Ovary (tissue), 9 donors: ENCODE measurements around the gene GET4. TPM values are rescaled to one million over a fixed set of nuclear protein-coding genes. Genes with fewer than 3 reads are reported as not detected.

ENCODE experiments used
- DNase-seq, 5 donors: peaks; one replicate each; pipeline ENCODE4 v3.0.0-alpha.2; 2019 to 2020
- H3K27ac ChIP-seq, 2 donors: fragments of 200-600 bp; one replicate each; pipeline versions ENCODE4 v1.5.1 to v1.8.0; 2019 to 2022
- H3K27me3 ChIP-seq: fragments of 200-600 bp; one replicate; pipeline ENCODE4 v1.8.0; 2022
- H3K36me3 ChIP-seq: fragments of 200-600 bp; sonication (generic); one replicate; pipeline ENCODE4 v1.5.1; 2019
- H3K4me1 ChIP-seq: one replicate; pipeline ENCODE4 v1.8.1; 2013; ENCODE audit warnings: mild to moderate bottlenecking, moderate library complexity; ENCODE audit not compliant: insufficient read depth
- H3K4me3 ChIP-seq: fragments of 200-600 bp; sonication (generic); one replicate; pipeline ENCODE4 v1.5.1; 2017
- H3K9me3 ChIP-seq, 2 donors: fragments of 200-600 bp in 1 of 2; sonication (generic) in 1 of 2; one replicate each; pipeline versions ENCODE4 v1.5.1 to v1.8.1; 2013 to 2019; ENCODE audit warnings: mild to moderate bottlenecking in 1 of 2, moderate library complexity in 1 of 2
- EP300 ChIP-seq: sonication (generic); formaldehyde crosslinking; IDR thresholded peaks from one replicate; pipeline ENCODE4 v1.6.1; 2017; ENCODE audit warnings: antibody characterized with exemption
- POLR2A ChIP-seq: fragments of 450-650 bp; IDR thresholded peaks from one replicate; pipeline ENCODE4 v1.6.1; 2017; ENCODE audit warnings: antibody characterized with exemption, mild to moderate bottlenecking, moderate library complexity
- WGBS, 3 donors: extraction: QIAGEN DNeasy Blood & Tissue Kit in 1 of 3; methylation state at CpG; one replicate each; pipeline versions ENCODE4 v1.1.5 to v1.1.7; 2013 to 2017; 5-methylcytosine and 5-hydroxymethylcytosine counted together
- intact Hi-C, 4 donors: fragments of 100-400 bp; cut with DNase I; formaldehyde crosslinking; loops; one replicate each; pipeline versions ENCODE4 v1.11.0 to v1.15.1; 2022 to 2023
- polyA plus RNA-seq, 2 donors: library from polyadenylated mRNA; stranded (reverse); fragments of 200-250 nt in 1 of 2; fragments of 350-450 nt in 1 of 2; fragmentation: Illumina TruSeq in 1 of 2; extraction: RNeasy Lipid Tissue Mini Kit (QIAGEN cat#74804) in 1 of 2; gene quantifications; one replicate each; pipeline ENCODE4 v1.2.3, GENCODE V29; 2013 to 2014
- total RNA-seq, 7 donors: library from RNA; depleted of rRNA in 2 of 7; stranded (reverse); fragments of >200 nt in 2 of 7; fragmentation: NEBNext Ultra II Directional in 3 of 7; extraction: Animal tissue kit (Norgen Biotek cat#: 25700) in 3 of 7; gene quantifications; one replicate each; pipeline versions ENCODE4 v1.1.0 to v1.2.4, GENCODE V29; 2016 to 2023
- TF ChIP-seq, protein P1 (sequence below), 3 donors: fragments of 450-650 bp in 2 of 3; fragments of 200-600 bp in 1 of 3; IDR thresholded peaks; one replicate each; pipeline versions ENCODE4 v1.5.1 to v1.8.0; 2016 to 2022; ENCODE audit warnings: antibody characterized with exemption in 3 of 3, mild to moderate bottlenecking in 1 of 3
- donor health status: DM: no; HTN: no; CAD: no; lungs with moderate emphysema.
- donor health status: DM: no; HTN: no; CAD: no.
- donor health status: Bipolar disorder and iron deficiency.
- donor health status: DM: yes; HTN: yes; CAD: no.
- donor health status: DM: no; HTN: no; CAD: no.
- donor health status: DM: yes; HTN: yes; CAD: no.

The GET4 gene
- total and polyA plus RNA-seq, 9 donors: 7.2 to 37.6 (median 30.4) TPM

DNA sequence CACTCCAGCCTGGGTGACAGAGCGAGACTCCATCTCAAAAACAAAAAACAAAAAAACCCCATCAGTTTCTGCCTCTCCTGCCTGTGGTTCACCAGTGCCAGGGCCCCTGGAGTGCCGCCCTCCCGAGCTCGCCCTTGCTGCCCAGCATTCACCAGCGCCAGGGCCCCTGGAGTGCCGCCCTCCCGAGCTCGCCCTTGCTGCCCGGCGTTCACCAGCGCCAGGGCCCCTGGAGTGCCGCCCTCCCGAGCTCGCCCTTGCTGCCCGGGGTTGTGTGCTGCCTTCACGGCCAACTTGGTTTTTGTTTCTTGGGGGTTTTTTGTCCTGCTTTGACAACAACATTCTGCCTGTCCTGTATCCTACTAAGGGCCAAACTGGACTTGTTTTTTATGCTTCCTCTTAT, 13.2 kb upstream of the GET4 start:
- intact Hi-C loops: no loop called here
- H3K27ac ChIP-seq: no peak overlapping the region
- TF ChIP-seq, protein P1, sequence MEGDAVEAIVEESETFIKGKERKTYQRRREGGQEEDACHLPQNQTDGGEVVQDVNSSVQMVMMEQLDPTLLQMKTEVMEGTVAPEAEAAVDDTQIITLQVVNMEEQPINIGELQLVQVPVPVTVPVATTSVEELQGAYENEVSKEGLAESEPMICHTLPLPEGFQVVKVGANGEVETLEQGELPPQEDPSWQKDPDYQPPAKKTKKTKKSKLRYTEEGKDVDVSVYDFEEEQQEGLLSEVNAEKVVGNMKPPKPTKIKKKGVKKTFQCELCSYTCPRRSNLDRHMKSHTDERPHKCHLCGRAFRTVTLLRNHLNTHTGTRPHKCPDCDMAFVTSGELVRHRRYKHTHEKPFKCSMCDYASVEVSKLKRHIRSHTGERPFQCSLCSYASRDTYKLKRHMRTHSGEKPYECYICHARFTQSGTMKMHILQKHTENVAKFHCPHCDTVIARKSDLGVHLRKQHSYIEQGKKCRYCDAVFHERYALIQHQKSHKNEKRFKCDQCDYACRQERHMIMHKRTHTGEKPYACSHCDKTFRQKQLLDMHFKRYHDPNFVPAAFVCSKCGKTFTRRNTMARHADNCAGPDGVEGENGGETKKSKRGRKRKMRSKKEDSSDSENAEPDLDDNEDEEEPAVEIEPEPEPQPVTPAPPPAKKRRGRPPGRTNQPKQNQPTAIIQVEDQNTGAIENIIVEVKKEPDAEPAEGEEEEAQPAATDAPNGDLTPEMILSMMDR (IDR thresholded peaks at IDR 0.05): no peak
- TF ChIP-seq EP300: no peak
- no peak for TF ChIP-seq POLR2A
- H3K27me3 ChIP-seq: no peaks in the 10 kb centered on the region
- no peaks in the 10 kb centered on the region for H3K36me3 ChIP-seq
- DNase-seq: no peak
- H3K4me3 ChIP-seq: no peak overlapping the region
- no peaks in the 10 kb centered on the region for H3K9me3 ChIP-seq
- 89 to 95% (median 93%) methylated on average over 16 of the region's 16 CpGs for WGBS, 3 donors
- H3K4me1 ChIP-seq: peaks cover 14% of the 10 kb centered on the region

DNA sequence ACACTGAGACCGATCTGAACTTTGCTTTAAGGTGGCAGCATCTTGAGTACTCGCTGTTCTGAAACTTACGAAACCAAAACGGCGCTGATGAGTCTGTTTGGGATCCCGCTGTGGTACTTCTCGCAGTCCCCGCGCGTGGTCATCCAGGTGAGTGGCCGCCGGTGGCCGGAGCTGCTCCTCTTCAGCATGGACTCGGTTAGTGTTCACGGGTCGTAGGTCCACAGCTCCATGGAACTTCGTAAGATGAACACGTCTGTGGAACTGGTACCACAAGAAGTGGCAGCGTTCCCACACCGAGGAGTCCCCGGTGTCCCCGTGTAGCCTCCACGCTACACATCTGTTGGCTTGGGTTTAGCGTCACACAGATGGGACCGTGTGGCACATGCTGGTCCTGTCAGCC, 10.4 kb upstream of the GET4 start:
- H3K27me3 ChIP-seq: no peaks in the 10 kb centered on the region
- TF ChIP-seq POLR2A (no peak), EP300 (no peak)
- TF ChIP-seq, protein P1 (IDR thresholded peaks at IDR 0.05): no peak
- H3K9me3 ChIP-seq: no peaks in the 10 kb centered on the region
- H3K36me3 ChIP-seq: no peaks in the 10 kb centered on the region
- H3K4me3 ChIP-seq: no peak overlapping the region
- peaks cover 19% of the 10 kb centered on the region for H3K4me1 ChIP-seq
- DNase-seq: no peak
- peak overlapping the region; percentile 45 to 81 for H3K27ac ChIP-seq
- intact Hi-C loops: loop anchor here in 1 of 4 donors (5.0 kb wide), 2 partner anchors 34 to 79 kb away; partner anchors contain the start of gene SUN1
- 90 to 93% (median 92%) methylated on average over 25 of the region's 25 CpGs for WGBS, 3 donors

DNA sequence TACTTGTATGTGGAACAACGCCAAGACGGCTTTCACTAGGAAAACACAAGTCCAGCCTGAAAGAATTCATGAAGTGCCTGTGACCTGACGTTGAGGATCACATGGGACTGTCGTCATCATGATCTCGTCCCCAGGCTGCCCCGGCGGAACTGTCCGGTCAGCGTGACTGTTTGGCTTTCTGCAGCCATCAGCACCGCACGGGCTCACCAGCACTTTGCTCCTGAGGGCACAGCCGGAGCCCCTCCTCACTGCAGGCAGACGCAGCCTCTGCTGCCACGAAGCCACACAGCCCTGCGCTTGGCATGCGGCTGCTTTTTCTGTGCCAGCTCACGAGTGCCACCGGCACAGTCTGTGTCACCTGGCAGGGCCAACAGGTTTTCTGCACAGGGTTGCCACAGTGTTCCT, 9.4 kb upstream of the GET4 start:
- WGBS, 3 donors: 34 to 47% (median 39%) methylated on average over 18 of the region's 18 CpGs
- H3K4me3 ChIP-seq: no peak overlapping the region
- no peaks in the 10 kb centered on the region for H3K36me3 ChIP-seq
- peak; percentile 34 for TF ChIP-seq EP300
- TF ChIP-seq, protein P1 (IDR thresholded peaks at IDR 0.05): no peak
- no peak for TF ChIP-seq POLR2A
- intact Hi-C loops: loop anchor here in 1 of 4 donors (5.0 kb wide), 2 partner anchors 35 to 80 kb away; partner anchors contain the start of gene SUN1
- no peaks in the 10 kb centered on the region for H3K27me3 ChIP-seq
- H3K9me3 ChIP-seq: no peaks in the 10 kb centered on the region
- peak overlapping the region; percentile 81 to 85 for H3K27ac ChIP-seq
- H3K4me1 ChIP-seq: peaks cover 19% of the 10 kb centered on the region
- peak; percentile 60 to 88 (median 76) for DNase-seq

DNA sequence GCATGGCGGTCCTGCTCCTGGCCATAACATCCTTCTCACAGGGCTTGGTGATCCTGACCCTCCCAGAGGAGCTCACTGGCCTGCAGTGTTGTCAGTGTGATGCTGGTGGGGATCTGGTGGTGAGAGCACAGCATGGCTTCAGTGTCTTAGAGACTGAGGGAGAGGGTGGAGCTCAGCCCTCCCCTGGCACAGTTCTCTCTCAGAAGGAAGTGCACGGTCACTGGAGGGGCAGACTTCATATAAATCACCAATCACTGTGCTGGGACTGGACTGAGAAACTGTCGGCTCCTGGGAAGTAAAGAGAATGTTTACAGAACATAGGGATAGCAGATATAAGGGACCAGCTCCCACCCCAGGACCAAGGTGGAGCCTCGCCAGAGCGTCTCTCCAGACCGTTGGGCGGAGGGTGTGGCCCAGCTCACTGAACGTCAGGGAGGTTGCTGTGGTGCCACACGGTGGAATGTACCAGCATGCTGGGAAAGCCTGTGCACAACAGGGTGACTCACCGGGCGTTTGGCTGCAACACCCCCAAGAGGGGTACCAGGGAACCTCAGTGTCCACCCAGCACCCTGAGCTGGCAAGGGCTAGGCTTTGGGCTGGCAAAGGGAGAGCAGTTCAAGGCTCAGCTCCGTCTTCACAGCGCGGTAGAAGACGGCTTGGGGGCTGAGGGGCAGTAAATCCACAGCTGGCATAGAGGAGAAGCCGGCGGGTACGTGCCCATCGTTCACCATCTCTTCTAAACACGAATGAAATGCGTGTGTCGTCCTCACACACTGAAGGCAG, 8.8 kb upstream of the GET4 start:
- Histone ChIP-seq H3K9me3 (no peaks in the 10 kb centered on the region), H3K36me3 (no peaks in the 10 kb centered on the region), H3K4me3 (no peak overlapping the region), H3K27me3 (no peaks in the 10 kb centered on the region), H3K27ac (peak overlapping the region; percentile 81 to 85), H3K4me1 (peaks cover 19% of the 10 kb centered on the region)
- DNase-seq: peak; percentile 36 to 70 (median 60)
- 56 to 58% (median 58%) methylated on average over 22 of the region's 22 CpGs for WGBS, 3 donors
- TF ChIP-seq, protein P1 (IDR thresholded peaks at IDR 0.05): no peak
- no peak for TF ChIP-seq POLR2A
- no peak for TF ChIP-seq EP300
- intact Hi-C loops: loop anchor here in 1 of 4 donors (5.0 kb wide), 2 partner anchors 35 to 80 kb away; partner anchors contain the start of gene SUN1
